GM12801 (cell line): ENCODE results near the gene GNG11.

Experiments used
- CTCF ChIP-seq: IDR thresholded peaks from one replicate; pipeline ENCODE4 v1.5.1; 2011; ENCODE audit warnings: control low read depth; ENCODE audit not compliant: insufficient read length; ENCODE audit errors: extremely low read depth

Gene GNG11

DNA sequence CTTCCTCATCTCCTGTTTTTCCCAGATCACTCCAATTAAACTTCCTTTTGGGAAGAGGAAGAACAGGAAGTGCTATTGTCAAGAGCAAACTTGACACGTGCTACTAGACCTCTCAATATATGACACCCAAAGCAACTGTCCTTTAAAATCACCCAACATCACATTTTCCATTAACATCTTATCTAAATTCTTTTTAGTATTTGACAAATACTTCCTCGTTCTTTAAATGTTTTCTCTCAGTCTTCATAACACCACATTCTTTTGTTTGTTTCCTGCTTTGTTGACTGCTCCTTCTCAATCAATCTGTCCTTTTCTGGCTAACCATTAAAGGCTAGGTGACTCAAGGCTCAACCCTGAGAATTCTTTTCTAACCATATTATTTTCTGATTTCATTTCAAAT lies 23.9 kb upstream of the GNG11 start:
- TF ChIP-seq CTCF = no peak

- peak; percentile 30 for TF ChIP-seq CTCF
Observed at GRCh38 chr7:93902777-93903423, 18.6 kb upstream of the GNG11 start.

DNA sequence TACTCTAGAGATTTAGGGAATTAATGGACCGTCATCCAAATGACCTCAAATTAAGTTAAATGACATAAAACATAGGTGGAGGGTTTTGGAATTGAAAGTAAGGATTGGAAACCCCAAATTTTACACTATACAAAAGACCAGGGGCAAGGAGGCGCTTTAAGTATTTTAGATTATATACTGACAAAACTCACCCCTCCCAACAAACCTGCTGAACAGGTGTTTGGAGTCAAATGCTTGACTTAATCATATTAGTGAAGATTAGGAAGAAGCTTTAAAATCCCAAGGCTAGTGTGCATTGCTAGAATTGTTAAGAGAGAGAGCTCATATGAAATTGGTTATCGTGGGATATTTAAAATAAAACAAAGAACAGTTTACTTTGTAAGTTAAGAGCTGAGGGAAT lies 15.3 kb upstream of the GNG11 start, which contains the start of gene GNGT1:
Gene GNGT1 (plus strand): TSS at position 301 of the 400 bp plus-strand sequence. CDS start 180 bp downstream, outside the sequence.
- TF ChIP-seq CTCF = no peak

DNA sequence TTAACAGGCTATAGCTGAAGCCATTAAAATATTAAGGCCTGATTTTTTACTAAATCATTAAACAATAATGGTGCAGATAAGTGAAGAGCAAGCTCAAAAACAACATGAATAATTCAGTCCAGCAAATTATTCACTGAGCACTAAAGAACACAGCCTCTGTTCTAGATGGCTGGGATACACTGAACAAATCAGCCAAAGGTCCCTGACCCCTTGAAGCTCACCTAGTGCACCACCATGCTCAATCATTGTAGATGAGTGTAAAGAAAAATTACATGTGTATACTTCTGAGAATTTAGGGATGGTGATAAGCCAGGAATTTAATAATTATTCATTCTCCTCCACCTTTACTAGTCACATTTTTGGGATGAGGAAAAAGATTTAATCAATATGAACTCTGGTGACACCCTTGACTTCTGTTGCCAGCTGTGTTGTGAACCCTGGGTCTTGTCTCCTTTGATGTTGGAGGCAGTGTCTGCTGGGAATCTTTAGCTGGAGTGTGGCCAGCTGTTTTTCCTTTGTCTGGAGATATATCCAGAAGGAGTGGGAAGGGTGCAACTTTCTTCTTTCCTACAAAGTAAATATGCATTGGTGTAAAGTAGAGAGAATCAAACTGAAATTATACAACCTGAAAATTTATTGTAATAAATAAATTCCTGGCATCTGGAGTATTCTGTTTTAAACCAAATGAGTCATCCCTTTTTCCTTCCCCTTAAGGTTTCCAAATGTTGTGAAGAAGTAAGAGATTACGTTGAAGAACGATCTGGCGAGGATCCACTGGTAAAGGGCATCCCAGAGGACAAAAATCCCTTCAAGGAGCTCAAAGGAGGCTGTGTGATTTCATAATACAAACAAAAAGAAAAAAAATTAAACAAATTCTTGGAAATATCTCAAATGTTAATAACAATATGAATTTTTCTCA lies 11.2 kb upstream of the GNG11 start:
- TF ChIP-seq CTCF = no peak

- TF ChIP-seq CTCF = no peak
Observed at GRCh38 chr7:93913197-93913596, 8.3 kb upstream of the GNG11 start.

DNA sequence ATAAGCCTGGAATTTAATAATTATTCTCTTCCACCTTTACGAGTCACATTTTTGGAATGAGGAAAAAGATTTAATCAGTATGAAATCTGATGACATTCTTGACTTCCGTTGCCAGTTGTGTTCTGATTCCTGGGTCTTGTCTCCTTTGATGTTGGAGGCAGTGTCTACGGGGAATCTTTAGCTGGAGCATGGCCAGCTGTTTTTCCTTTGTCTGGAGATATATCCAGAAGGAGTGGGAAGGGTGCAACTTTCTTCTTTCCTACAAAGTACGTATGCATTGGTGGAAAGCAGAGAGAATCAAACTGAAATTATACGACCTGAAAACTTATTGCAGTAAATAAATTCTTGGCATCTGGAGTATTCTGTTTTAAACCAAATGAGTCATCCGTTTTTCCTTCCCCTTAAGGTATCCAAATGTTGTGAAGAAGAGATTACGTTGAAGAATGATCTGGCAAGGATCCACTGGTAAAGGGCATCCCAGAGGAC lies 6.9 kb upstream of the GNG11 start:
- TF ChIP-seq CTCF = no peak

- no peak for TF ChIP-seq CTCF
Observed at GRCh38 chr7:93920496-93921182, 896 bp upstream of the GNG11 start.
